Measurements from ENCODE around the gene MEGF11.

DNA sequence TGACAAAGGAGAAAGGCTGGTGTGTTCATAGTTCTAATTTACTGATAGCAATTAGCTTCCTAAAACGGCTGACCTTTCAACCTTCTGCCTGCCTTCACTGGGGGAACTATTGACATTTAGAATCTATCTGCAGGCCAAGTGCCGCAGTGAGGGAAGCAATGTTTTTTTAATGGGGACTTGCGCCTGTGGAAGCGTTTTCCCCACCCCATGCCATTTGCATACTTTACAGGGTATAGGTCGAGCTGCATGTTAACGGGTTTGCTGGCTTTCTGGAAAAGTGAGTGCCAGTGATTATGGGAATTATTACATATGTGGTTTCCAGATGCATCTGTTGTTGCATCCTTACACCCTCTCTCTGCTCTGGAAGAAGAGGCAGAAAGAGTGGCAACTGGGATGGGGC, 204.2 kb downstream of the MEGF11 start:
- TF ChIP-seq ZNF169 (tag by site-specific recombination; IDR thresholded peaks at IDR 0.05): no peak
- TF ChIP-seq, protein P1, sequence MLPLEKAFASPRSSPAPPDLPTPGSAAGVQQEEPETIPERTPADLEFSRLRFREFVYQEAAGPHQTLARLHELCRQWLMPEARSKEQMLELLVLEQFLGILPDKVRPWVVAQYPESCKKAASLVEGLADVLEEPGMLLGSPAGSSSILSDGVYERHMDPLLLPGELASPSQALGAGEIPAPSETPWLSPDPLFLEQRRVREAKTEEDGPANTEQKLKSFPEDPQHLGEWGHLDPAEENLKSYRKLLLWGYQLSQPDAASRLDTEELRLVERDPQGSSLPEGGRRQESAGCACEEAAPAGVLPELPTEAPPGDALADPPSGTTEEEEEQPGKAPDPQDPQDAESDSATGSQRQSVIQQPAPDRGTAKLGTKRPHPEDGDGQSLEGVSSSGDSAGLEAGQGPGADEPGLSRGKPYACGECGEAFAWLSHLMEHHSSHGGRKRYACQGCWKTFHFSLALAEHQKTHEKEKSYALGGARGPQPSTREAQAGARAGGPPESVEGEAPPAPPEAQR (tag by site-specific recombination; IDR thresholded peaks at IDR 0.05): no peak
- TF ChIP-seq YY1 (tag by site-specific recombination; IDR thresholded peaks at IDR 0.05): no peak
- TF ChIP-seq, protein P2, sequence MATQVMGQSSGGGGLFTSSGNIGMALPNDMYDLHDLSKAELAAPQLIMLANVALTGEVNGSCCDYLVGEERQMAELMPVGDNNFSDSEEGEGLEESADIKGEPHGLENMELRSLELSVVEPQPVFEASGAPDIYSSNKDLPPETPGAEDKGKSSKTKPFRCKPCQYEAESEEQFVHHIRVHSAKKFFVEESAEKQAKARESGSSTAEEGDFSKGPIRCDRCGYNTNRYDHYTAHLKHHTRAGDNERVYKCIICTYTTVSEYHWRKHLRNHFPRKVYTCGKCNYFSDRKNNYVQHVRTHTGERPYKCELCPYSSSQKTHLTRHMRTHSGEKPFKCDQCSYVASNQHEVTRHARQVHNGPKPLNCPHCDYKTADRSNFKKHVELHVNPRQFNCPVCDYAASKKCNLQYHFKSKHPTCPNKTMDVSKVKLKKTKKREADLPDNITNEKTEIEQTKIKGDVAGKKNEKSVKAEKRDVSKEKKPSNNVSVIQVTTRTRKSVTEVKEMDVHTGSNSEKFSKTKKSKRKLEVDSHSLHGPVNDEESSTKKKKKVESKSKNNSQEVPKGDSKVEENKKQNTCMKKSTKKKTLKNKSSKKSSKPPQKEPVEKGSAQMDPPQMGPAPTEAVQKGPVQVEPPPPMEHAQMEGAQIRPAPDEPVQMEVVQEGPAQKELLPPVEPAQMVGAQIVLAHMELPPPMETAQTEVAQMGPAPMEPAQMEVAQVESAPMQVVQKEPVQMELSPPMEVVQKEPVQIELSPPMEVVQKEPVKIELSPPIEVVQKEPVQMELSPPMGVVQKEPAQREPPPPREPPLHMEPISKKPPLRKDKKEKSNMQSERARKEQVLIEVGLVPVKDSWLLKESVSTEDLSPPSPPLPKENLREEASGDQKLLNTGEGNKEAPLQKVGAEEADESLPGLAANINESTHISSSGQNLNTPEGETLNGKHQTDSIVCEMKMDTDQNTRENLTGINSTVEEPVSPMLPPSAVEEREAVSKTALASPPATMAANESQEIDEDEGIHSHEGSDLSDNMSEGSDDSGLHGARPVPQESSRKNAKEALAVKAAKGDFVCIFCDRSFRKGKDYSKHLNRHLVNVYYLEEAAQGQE (tag by site-specific recombination; IDR thresholded peaks at IDR 0.05): no peak
- TF ChIP-seq, protein P3, sequence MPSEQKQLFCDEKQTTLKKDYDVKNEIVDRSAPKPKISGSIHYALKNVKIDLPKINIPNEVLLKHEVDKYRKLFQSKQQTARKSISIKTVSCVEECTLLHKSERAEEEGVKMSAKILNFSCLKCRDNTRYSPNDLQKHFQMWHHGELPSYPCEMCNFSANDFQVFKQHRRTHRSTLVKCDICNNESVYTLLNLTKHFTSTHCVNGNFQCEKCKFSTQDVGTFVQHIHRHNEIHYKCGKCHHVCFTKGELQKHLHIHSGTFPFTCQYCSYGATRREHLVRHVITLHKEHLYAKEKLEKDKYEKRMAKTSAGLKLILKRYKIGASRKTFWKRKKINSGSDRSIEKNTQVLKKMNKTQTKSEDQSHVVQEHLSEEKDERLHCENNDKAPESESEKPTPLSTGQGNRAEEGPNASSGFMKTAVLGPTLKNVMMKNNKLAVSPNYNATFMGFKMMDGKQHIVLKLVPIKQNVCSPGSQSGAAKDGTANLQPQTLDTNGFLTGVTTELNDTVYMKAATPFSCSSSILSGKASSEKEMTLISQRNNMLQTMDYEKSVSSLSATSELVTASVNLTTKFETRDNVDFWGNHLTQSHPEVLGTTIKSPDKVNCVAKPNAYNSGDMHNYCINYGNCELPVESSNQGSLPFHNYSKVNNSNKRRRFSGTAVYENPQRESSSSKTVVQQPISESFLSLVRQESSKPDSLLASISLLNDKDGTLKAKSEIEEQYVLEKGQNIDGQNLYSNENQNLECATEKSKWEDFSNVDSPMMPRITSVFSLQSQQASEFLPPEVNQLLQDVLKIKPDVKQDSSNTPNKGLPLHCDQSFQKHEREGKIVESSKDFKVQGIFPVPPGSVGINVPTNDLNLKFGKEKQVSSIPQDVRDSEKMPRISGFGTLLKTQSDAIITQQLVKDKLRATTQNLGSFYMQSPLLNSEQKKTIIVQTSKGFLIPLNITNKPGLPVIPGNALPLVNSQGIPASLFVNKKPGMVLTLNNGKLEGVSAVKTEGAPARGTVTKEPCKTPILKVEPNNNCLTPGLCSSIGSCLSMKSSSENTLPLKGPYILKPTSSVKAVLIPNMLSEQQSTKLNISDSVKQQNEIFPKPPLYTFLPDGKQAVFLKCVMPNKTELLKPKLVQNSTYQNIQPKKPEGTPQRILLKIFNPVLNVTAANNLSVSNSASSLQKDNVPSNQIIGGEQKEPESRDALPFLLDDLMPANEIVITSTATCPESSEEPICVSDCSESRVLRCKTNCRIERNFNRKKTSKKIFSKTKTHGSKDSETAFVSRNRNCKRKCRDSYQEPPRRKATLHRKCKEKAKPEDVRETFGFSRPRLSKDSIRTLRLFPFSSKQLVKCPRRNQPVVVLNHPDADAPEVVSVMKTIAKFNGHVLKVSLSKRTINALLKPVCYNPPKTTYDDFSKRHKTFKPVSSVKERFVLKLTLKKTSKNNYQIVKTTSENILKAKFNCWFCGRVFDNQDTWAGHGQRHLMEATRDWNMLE (tag by site-specific recombination; conservative IDR thresholded peaks at IDR 0.05; ENCODE audit: low read depth): no peak
- TF ChIP-seq ZNF24 (tag by site-specific recombination; IDR thresholded peaks at IDR 0.05): no peak
- TF ChIP-seq GLIS1 (tag by site-specific recombination; IDR thresholded peaks at IDR 0.05): no peak
- TF ChIP-seq, protein P4, sequence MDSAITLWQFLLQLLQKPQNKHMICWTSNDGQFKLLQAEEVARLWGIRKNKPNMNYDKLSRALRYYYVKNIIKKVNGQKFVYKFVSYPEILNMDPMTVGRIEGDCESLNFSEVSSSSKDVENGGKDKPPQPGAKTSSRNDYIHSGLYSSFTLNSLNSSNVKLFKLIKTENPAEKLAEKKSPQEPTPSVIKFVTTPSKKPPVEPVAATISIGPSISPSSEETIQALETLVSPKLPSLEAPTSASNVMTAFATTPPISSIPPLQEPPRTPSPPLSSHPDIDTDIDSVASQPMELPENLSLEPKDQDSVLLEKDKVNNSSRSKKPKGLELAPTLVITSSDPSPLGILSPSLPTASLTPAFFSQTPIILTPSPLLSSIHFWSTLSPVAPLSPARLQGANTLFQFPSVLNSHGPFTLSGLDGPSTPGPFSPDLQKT (IDR thresholded peaks at IDR 0.05; ENCODE audit: borderline replicate concordance, low read depth, low read length): no peak
- TF ChIP-seq, protein P5, sequence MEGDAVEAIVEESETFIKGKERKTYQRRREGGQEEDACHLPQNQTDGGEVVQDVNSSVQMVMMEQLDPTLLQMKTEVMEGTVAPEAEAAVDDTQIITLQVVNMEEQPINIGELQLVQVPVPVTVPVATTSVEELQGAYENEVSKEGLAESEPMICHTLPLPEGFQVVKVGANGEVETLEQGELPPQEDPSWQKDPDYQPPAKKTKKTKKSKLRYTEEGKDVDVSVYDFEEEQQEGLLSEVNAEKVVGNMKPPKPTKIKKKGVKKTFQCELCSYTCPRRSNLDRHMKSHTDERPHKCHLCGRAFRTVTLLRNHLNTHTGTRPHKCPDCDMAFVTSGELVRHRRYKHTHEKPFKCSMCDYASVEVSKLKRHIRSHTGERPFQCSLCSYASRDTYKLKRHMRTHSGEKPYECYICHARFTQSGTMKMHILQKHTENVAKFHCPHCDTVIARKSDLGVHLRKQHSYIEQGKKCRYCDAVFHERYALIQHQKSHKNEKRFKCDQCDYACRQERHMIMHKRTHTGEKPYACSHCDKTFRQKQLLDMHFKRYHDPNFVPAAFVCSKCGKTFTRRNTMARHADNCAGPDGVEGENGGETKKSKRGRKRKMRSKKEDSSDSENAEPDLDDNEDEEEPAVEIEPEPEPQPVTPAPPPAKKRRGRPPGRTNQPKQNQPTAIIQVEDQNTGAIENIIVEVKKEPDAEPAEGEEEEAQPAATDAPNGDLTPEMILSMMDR (tag by site-specific recombination; IDR thresholded peaks at IDR 0.05): no peak
